HEK293 (cell line): ENCODE results near the gene SLC10A7.

Source experiments
- CTCF ChIA-PET: fragments of 350-600 bp; formaldehyde crosslinking; extraction: SDS; loops from one replicate; lab custom pipeline; 2021; ENCODE audit warnings: antibody characterized with exemption; lab: Yijun Ruan, JAX
- POLR2A ChIA-PET: fragments of 300-600 bp; formaldehyde crosslinking; extraction: SDS; loops from one replicate; lab custom pipeline; 2020; ENCODE audit warnings: antibody characterized with exemption, inconsistent platforms; lab: Yijun Ruan, JAX
- H3K27ac ChIP-seq: fragments of 200-500 bp; sonication (Bioruptor generic); 2 replicates; pipeline ENCODE4 v1.5.1; 2014; ENCODE audit warnings: low read depth, low read length, control low read depth, inconsistent platforms; ENCODE audit errors: extremely low read depth
- H3K36me3 ChIP-seq, 2 experiments: fragments of 200-500 bp in 1 of 2; sonication (Bioruptor generic) in 1 of 2; 1 replicate in 1 of 2; 2 replicates in 1 of 2; pipeline ENCODE4 v1.5.1; 2014 to 2017; ENCODE audit warnings: inconsistent platforms in 2 of 2, low read length in 2 of 2; ENCODE audit not compliant: control insufficient read depth in 2 of 2, insufficient read depth in 1 of 2
- H3K4me1 ChIP-seq: fragments of 200-500 bp; sonication (Bioruptor generic); 2 replicates; pipeline ENCODE4 v1.5.1; 2014; ENCODE audit warnings: mild to moderate bottlenecking, low read length, inconsistent platforms; ENCODE audit not compliant: control insufficient read depth, insufficient read depth
- H3K4me3 ChIP-seq: 2 replicates; pipeline ENCODE4 v1.5.1; 2011; ENCODE audit warnings: low read depth, mild to moderate bottlenecking, control low read depth, low read length, moderate library complexity
- H3K9me3 ChIP-seq: fragments of 200-500 bp; sonication (Bioruptor generic); 2 replicates; pipeline ENCODE4 v1.5.1; 2014; ENCODE audit warnings: low read depth, low read length, inconsistent platforms; ENCODE audit not compliant: control insufficient read depth, insufficient read depth
- ELK4 ChIP-seq: IDR thresholded peaks from 2 replicates; pipeline ENCODE4 v1.6.1; 2011; ENCODE audit warnings: mild to moderate bottlenecking, low read depth, low read length, borderline replicate concordance
- KLF10 ChIP-seq: fragments of 450-650 bp; IDR thresholded peaks from 2 replicates; pipeline ENCODE4 v1.5.1; 2018; ENCODE audit warnings: missing biosample characterization, mild to moderate bottlenecking, missing genetic modification characterization
- MYNN ChIP-seq: fragments of 450-650 bp; formaldehyde crosslinking; IDR thresholded peaks from 2 replicates; pipeline ENCODE4 v1.5.1; 2016; ENCODE audit warnings: missing biosample characterization, missing genetic modification characterization, borderline replicate concordance
- MZF1 ChIP-seq: fragments of 450-650 bp; formaldehyde crosslinking; IDR thresholded peaks from 2 replicates; pipeline ENCODE4 v1.5.1; 2017; ENCODE audit warnings: missing biosample characterization, missing genetic modification characterization, borderline replicate concordance
- SCRT1 ChIP-seq: fragments of 450-650 bp; formaldehyde crosslinking; IDR thresholded peaks from 2 replicates; pipeline ENCODE4 v1.5.1; 2016; ENCODE audit warnings: missing biosample characterization, missing genetic modification characterization, borderline replicate concordance
- SP2 ChIP-seq: fragments of 450-650 bp; formaldehyde crosslinking; IDR thresholded peaks from 2 replicates; pipeline ENCODE4 v1.5.1; 2016; ENCODE audit warnings: missing biosample characterization, missing genetic modification characterization
- TCF7L2 ChIP-seq: IDR thresholded peaks from 2 replicates; pipeline ENCODE4 v1.6.1; 2011; ENCODE audit warnings: low read depth, mild to moderate bottlenecking, inconsistent platforms, low read length, moderate library complexity, borderline replicate concordance
- WT1 ChIP-seq: fragments of 450-650 bp; formaldehyde crosslinking; IDR thresholded peaks from 2 replicates; pipeline ENCODE4 v1.5.1; 2016; ENCODE audit warnings: missing biosample characterization, missing genetic modification characterization
- YY1 ChIP-seq: fragments of 450-650 bp; formaldehyde crosslinking; IDR thresholded peaks from 2 replicates; pipeline ENCODE4 v1.5.1; 2018; ENCODE audit warnings: missing biosample characterization, missing genetic modification characterization
- YY2 ChIP-seq: fragments of 450-650 bp; formaldehyde crosslinking; IDR thresholded peaks from 2 replicates; pipeline ENCODE4 v1.5.1; 2016; ENCODE audit warnings: missing biosample characterization, missing genetic modification characterization
- ZNF10 ChIP-seq: fragments of 450-650 bp; formaldehyde crosslinking; IDR thresholded peaks from 2 replicates; pipeline ENCODE4 v1.5.1; 2017; ENCODE audit warnings: missing biosample characterization, missing genetic modification characterization
- ZNF114 ChIP-seq: fragments of 450-650 bp; formaldehyde crosslinking; IDR thresholded peaks from 2 replicates; pipeline ENCODE4 v1.5.0; 2017; ENCODE audit warnings: missing biosample characterization, missing genetic modification characterization
- ZNF146 ChIP-seq: fragments of 450-650 bp; formaldehyde crosslinking; IDR thresholded peaks from 2 replicates; pipeline ENCODE4 v1.5.1; 2016; ENCODE audit warnings: missing biosample characterization, missing genetic modification characterization
- ZNF184 ChIP-seq: fragments of 450-650 bp; IDR thresholded peaks from 2 replicates; pipeline ENCODE4 v1.5.1; 2018; ENCODE audit warnings: missing biosample characterization, mild to moderate bottlenecking, missing genetic modification characterization
- ZNF292 ChIP-seq: fragments of 450-650 bp; formaldehyde crosslinking; IDR thresholded peaks from 2 replicates; pipeline ENCODE4 v1.5.1; 2016; ENCODE audit warnings: low read depth, missing biosample characterization, missing genetic modification characterization, borderline replicate concordance
- ZNF366 ChIP-seq: fragments of 450-650 bp; formaldehyde crosslinking; conservative IDR thresholded peaks from 2 replicates; pipeline ENCODE4 v1.5.1; 2016; ENCODE audit warnings: missing biosample characterization, missing genetic modification characterization
- ZNF416 ChIP-seq: fragments of 450-650 bp; formaldehyde crosslinking; IDR thresholded peaks from 2 replicates; pipeline ENCODE4 v1.5.1; 2016; ENCODE audit warnings: missing biosample characterization, missing genetic modification characterization
- ZNF596 ChIP-seq: fragments of 450-650 bp; IDR thresholded peaks from 2 replicates; pipeline ENCODE4 v1.5.0; 2018; ENCODE audit warnings: missing biosample characterization, mild to moderate bottlenecking, missing genetic modification characterization, moderate library complexity
- ZNF600 ChIP-seq: fragments of 450-650 bp; formaldehyde crosslinking; IDR thresholded peaks from 2 replicates; pipeline ENCODE4 v1.5.1; 2016; ENCODE audit warnings: missing biosample characterization, missing genetic modification characterization
- ZNF658 ChIP-seq: fragments of 450-650 bp; formaldehyde crosslinking; IDR thresholded peaks from 2 replicates; pipeline ENCODE4; 2016; ENCODE audit warnings: missing biosample characterization, missing genetic modification characterization
- ZNF664 ChIP-seq: fragments of 450-650 bp; formaldehyde crosslinking; IDR thresholded peaks from 2 replicates; pipeline ENCODE4 v1.5.1; 2016; ENCODE audit warnings: missing biosample characterization, missing genetic modification characterization
- ZNF677 ChIP-seq: fragments of 450-650 bp; IDR thresholded peaks from 2 replicates; pipeline ENCODE4 v1.5.0; 2018; ENCODE audit warnings: missing biosample characterization, mild to moderate bottlenecking, missing genetic modification characterization, moderate library complexity
- ZNF704 ChIP-seq: fragments of 450-650 bp; formaldehyde crosslinking; IDR thresholded peaks from 2 replicates; pipeline ENCODE4 v1.5.1; 2016; ENCODE audit warnings: missing biosample characterization, missing genetic modification characterization
- ZNF747 ChIP-seq: fragments of 450-650 bp; formaldehyde crosslinking; IDR thresholded peaks from 2 replicates; pipeline ENCODE4 v1.5.1; 2016; ENCODE audit warnings: missing biosample characterization, missing genetic modification characterization
- ZNF830 ChIP-seq: fragments of 450-650 bp; IDR thresholded peaks from 2 replicates; pipeline ENCODE4 v1.5.0; 2018; ENCODE audit warnings: missing biosample characterization, missing genetic modification characterization, low read depth, mild to moderate bottlenecking, moderate library complexity
- ZSCAN23 ChIP-seq: fragments of 450-650 bp; formaldehyde crosslinking; IDR thresholded peaks from 2 replicates; pipeline ENCODE4 v1.5.1; 2016; ENCODE audit warnings: missing biosample characterization, missing genetic modification characterization
- ZSCAN5A ChIP-seq: fragments of 450-650 bp; formaldehyde crosslinking; IDR thresholded peaks from 2 replicates; pipeline ENCODE4 v1.5.1; 2016; ENCODE audit warnings: missing biosample characterization, missing genetic modification characterization
- TF ChIP-seq, protein P1 (sequence below): fragments of 450-650 bp; formaldehyde crosslinking; IDR thresholded peaks from 2 replicates; pipeline ENCODE4 v1.5.1; 2016; ENCODE audit warnings: missing biosample characterization, missing genetic modification characterization
- TF ChIP-seq, protein P2 (sequence below): fragments of 450-650 bp; formaldehyde crosslinking; IDR thresholded peaks from 2 replicates; pipeline ENCODE4 v1.5.1; 2017; ENCODE audit warnings: missing biosample characterization, missing genetic modification characterization

SLC10A7 gene

GRCh38 chr4:146299607-146300006 lies 222.1 kb downstream of the SLC10A7 start (continued):
- TF ChIP-seq ZNF658 (no peak), TCF7L2 (no peak), MZF1 (no peak), ZSCAN23 (tag by site-specific recombination) (no peak), ZNF677 (tag by site-specific recombination) (no peak)

DNA sequence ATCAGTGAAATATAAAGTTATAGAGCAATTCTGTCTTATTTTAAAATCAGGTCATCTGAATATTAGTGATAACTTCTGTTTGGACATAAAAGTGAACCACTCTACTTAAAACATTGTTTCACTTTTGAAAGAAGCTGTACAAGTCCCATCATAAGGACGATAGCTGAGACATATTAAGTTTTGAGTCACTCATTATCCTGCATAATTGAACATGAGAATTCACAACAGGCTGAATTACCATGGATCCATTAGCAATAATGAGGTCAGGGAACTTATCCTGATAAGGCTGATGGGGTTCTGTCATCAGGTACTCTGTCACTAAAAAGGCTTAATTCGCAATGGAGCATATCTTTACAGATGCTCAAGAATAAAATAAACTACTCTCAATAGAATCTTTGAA lies 227.0 kb downstream of the SLC10A7 start:
- no peak overlapping the region for H3K4me3 ChIP-seq
- TF ChIP-seq ELK4, result no peak
- TF ChIP-seq SCRT1 (tag by site-specific recombination), result no peak
- TF ChIP-seq, protein P1, sequence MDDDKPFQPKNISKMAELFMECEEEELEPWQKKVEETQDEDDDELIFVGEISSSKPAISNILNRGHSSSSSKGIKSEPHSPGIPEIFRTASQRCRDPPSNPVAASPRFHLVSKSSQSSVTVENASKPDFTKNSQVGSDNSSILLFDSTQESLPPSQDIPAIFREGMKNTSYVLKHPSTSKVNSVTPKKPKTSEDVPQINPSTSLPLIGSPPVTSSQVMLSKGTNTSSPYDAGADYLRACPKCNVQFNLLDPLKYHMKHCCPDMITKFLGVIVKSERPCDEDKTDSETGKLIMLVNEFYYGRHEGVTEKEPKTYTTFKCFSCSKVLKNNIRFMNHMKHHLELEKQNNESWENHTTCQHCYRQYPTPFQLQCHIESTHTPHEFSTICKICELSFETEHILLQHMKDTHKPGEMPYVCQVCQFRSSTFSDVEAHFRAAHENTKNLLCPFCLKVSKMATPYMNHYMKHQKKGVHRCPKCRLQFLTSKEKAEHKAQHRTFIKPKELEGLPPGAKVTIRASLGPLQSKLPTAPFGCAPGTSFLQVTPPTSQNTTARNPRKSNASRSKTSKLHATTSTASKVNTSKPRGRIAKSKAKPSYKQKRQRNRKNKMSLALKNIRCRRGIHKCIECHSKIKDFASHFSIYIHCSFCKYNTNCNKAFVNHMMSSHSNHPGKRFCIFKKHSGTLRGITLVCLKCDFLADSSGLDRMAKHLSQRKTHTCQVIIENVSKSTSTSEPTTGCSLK (tag by site-specific recombination), result no peak
- no peak for TF ChIP-seq ZNF416 (tag by site-specific recombination)
- TF ChIP-seq ZNF114, result no peak
- no peak for TF ChIP-seq ZNF10 (tag by site-specific recombination)
- TF ChIP-seq WT1 (tag by site-specific recombination), result no peak
- no peak for TF ChIP-seq ZNF600 (tag by site-specific recombination)
- TF ChIP-seq ZNF830 (tag by site-specific recombination), result no peak
- TF ChIP-seq, protein P2, sequence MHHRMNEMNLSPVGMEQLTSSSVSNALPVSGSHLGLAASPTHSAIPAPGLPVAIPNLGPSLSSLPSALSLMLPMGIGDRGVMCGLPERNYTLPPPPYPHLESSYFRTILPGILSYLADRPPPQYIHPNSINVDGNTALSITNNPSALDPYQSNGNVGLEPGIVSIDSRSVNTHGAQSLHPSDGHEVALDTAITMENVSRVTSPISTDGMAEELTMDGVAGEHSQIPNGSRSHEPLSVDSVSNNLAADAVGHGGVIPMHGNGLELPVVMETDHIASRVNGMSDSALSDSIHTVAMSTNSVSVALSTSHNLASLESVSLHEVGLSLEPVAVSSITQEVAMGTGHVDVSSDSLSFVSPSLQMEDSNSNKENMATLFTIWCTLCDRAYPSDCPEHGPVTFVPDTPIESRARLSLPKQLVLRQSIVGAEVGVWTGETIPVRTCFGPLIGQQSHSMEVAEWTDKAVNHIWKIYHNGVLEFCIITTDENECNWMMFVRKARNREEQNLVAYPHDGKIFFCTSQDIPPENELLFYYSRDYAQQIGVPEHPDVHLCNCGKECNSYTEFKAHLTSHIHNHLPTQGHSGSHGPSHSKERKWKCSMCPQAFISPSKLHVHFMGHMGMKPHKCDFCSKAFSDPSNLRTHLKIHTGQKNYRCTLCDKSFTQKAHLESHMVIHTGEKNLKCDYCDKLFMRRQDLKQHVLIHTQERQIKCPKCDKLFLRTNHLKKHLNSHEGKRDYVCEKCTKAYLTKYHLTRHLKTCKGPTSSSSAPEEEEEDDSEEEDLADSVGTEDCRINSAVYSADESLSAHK (tag by site-specific recombination), result no peak
- no peak for TF ChIP-seq YY1
- no peak for TF ChIP-seq ZNF664 (tag by site-specific recombination)
- TF ChIP-seq ZNF747 (tag by site-specific recombination), result no peak
- no peak for TF ChIP-seq ZNF366
- TF ChIP-seq, all 188 proteins: peak for 0
- no peak overlapping the region for H3K27ac ChIP-seq
- no peaks in the 10 kb centered on the region for H3K4me1 ChIP-seq
- H3K9me3 ChIP-seq, result no peaks in the 10 kb centered on the region
- no peaks in the 10 kb centered on the region for H3K36me3 ChIP-seq
- ChIA-PET CTCF (no interaction called here), POLR2A (no interaction called here)

DNA sequence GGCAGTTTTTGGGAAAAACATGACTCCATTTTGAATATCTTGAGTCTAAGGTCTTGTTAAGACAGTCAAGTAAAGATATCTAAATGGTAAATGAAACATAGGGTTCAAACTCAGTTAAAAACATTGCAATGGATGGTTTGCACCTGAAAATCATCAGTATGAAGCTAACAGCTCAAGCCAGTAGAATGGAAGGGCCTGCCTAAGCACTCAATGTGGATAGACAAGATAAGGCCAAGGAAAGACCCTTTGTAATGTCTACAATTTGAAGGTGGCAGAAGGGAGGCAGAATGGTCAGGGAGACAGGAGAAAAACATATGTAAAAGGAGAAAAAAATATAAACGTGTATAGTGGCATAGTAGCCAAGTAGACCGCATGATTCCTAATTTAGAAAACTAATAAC lies 229.2 kb downstream of the SLC10A7 start:
- POLR2A ChIA-PET, result no interaction called here
- no peaks in the 10 kb centered on the region for H3K9me3 ChIP-seq
- H3K36me3 ChIP-seq, result no peaks in the 10 kb centered on the region
- H3K4me1 ChIP-seq, result no peaks in the 10 kb centered on the region
- H3K27ac ChIP-seq, result no peak overlapping the region
- CTCF ChIA-PET, result interaction anchor here (0.6 kb wide), 1 partner anchor 50 kb away, joined by 3 read pairs; no protein-coding TSS in a partner anchor
- H3K4me3 ChIP-seq, result no peak overlapping the region
- no peak for TF ChIP-seq ZNF292 (tag by site-specific recombination)
- no peak for TF ChIP-seq ZNF146 (tag by site-specific recombination)
- TF ChIP-seq SP2 (tag by site-specific recombination), result no peak
- no peak for TF ChIP-seq ZNF596 (tag by site-specific recombination)
- no peak for TF ChIP-seq MYNN (tag by site-specific recombination)
- TF ChIP-seq ZNF184 (tag by site-specific recombination), result no peak
- TF ChIP-seq ZSCAN5A (tag by site-specific recombination), result no peak
- no peak for TF ChIP-seq YY2
- TF ChIP-seq KLF10 (tag by site-specific recombination), result no peak
- no peak for TF ChIP-seq ZNF704 (tag by site-specific recombination)
